GM12873 (cell line): ENCODE measurements around the gene ZNF626.

ENCODE experiments used
- CTCF ChIP-seq: IDR thresholded peaks from 2 replicates; pipeline ENCODE4 v1.5.1; 2012; ENCODE audit warnings: low read depth, mild to moderate bottlenecking, moderate library complexity, low read length, control low read depth; ENCODE audit not compliant: insufficient read depth; ENCODE audit errors: missing control alignments

The ZNF626 gene

DNA sequence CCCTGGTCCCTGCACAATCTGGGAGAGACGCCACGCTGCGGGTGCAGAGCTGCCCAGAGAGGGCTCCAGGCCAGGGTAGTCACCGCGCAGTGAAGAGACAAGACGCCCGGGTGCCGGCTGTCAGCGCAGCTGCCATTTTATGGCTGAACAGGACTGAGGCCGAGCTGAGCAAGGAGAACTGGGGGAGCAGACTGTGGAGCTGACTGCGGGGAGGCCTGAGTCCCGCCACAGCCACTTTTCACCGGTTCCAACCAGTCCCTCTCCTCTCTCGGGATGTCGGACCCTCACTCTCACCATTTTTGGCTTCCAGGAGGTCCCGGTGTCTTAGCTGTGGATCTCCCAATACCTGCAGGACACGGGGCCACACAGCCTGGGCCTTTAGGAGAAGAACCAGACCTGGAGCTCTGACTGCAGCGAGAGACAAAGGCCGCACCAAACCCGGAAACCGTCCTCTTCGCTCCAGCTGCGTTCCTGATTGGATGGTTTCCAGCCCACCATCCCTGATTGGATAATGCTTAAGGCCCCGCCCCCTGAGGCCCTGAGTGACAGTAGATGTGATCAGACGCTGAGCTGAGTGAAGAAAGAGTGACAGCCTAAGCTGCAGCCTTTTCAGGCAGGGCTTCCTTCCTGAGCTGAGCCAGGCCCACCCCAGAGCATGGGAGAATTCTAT, at the start of gene ZNF626:
Gene ZNF626 (minus strand): TSS at position 422 of the 670 bp plus-strand sequence. CDS start 125 bp downstream, at position 297.
- no peak for TF ChIP-seq CTCF

- no peak for TF ChIP-seq CTCF
Observed at GRCh38 chr19:20669263-20669662, 7.9 kb upstream of the ZNF626 start.

DNA sequence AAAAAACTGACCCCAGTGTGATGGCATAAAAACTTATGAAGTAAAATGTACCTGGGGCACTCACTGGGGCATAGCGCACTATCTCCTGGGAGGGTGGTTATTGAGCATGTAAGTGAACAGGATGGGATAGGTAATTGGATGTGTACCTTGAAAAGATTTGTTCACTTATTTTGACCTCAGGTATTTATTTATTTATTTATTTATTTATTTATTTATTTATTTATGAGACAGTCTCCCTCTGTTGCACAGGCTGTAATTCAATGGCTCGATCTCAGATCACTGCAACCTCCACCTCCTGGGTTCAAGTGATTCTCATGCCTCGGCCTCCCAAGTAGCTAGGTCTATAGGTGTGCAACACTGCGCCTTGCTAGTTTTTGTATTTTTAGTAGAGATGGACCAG, 5.9 kb upstream of the ZNF626 start:
- no peak for TF ChIP-seq CTCF

- no peak for TF ChIP-seq CTCF
Observed at GRCh38 chr19:20664901-20665781, 3.8 kb upstream of the ZNF626 start.

DNA sequence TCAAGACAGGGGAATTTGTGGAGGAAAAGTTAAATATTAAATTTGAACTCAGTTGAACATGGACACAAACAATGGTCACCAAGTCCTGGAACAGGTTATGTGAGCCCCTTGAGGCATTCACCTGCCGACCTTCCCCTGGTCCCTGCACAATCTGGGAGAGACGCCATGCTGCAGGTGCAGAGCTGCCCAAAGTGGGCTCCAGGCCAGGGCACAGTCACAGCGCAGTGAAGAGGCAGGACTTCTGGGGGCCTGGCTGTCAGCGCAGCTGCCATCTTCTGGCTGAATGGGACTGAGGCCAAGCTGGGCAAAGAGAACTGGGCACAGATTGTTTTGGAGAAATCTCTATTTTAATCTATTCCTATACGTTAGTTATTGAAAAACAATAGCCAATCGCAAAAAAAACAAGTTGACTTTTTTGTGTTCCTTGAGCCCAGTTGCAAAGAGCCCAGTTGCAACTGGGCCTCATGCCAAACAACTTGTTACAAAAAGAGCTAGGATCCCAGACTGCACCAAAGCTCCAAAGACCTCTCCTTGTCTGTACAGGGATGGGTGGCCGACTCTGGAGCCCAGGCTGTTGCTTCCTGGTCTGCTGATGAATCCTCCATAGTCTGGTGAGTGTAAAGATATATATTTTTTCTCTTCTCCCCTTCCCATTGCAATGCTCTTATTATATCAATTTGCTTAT, 1.2 kb upstream of the ZNF626 start:
- TF ChIP-seq CTCF: no peak

- no peak for TF ChIP-seq CTCF
Observed at GRCh38 chr19:20660473-20661140, 764 bp downstream of the ZNF626 start.
